HG02943 (cell line): Measurements from ENCODE around the gene KCNK10.
A peak's percentile ranks its signal among the peaks of the same experiment; 100 is the strongest.

ENCODE experiments used
- ATAC-seq: cut with Tn5 transposase; IDR thresholded peaks from one replicate; pipeline ENCODE4 v1.9.1; 2021; ENCODE audit warnings: mild to moderate bottlenecking, low read depth, moderate library complexity; ENCODE audit not compliant: unreplicated experiment

Gene KCNK10

GRCh38 chr14:88323086-88323522, at the start of gene KCNK10:
KCNK10 (minus strand) TSS chr14:88323269; CDS start chr14:88322798, 471 bp downstream.
- no peak for ATAC-seq

GRCh38 chr14:88369496-88369895, 46.4 kb upstream of the KCNK10 start:
- ATAC-seq = no peak

GRCh38 chr14:88364710-88365413, 41.8 kb upstream of the KCNK10 start:
- no peak for ATAC-seq

DNA sequence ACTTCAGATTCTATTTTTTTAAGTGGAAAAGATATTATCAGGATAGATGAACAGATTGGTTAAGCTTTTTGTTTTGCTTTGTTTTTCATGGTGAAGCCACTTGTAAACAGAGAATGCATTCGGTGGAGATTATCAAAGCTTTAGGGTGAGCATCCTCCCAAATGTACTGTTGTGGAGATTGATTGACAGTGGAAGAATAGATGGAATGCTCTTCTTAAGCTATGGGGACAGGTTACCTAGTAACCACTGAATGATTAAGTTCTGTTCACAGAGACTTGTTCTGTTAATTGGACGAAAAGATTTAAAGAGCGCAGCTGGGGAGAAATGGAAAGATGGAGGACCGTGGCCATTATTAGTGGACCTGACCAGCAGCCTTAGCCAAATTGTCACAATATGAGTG, 40.6 kb upstream of the KCNK10 start:
- ATAC-seq = no peak

- no peak for ATAC-seq
Observed at GRCh38 chr14:88359500-88359899, 36.4 kb upstream of the KCNK10 start.

DNA sequence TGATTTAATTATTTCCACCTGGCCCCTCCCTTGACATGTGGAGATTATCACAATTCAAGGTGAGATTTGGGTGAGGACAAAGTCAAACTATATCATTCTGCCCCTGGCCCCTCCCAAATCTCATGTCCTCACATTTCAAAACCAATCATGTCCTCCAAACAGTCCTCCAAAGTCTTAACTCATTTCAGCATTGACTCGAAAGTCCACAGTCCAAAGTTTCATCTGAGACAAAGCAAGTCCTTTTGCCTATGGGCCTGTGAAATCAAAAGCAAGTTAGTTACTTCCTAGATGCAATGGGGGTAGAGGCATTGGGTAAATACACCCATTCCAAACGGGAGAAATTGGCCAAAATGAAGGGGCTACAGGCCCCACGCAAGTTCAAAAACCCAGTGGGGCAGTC, 31.3 kb upstream of the KCNK10 start:
- no peak for ATAC-seq

DNA sequence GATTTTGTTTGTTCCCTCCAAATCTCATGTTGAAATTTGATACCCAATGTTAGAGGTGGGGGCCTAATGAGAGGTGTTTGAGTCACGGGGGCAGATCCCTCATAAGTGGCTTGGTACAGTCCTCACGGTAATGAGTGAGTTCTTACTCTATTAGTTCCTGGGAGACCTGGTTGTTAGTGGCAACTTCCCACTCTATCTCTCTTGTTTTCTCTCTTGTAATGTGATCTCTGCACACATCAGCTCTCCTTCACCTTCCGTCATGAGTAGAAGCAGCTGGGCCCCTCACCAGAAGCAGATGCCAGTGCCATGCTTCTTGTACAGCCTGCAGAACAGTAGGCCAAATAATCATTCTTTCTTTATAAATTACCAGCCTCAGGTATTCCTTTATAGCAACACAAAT, 29.6 kb upstream of the KCNK10 start:
- no peak for ATAC-seq

GRCh38 chr14:88351966-88352691, 29.1 kb upstream of the KCNK10 start:
- no peak for ATAC-seq

GRCh38 chr14:88348546-88348945, 25.5 kb upstream of the KCNK10 start:
- no peak for ATAC-seq

DNA sequence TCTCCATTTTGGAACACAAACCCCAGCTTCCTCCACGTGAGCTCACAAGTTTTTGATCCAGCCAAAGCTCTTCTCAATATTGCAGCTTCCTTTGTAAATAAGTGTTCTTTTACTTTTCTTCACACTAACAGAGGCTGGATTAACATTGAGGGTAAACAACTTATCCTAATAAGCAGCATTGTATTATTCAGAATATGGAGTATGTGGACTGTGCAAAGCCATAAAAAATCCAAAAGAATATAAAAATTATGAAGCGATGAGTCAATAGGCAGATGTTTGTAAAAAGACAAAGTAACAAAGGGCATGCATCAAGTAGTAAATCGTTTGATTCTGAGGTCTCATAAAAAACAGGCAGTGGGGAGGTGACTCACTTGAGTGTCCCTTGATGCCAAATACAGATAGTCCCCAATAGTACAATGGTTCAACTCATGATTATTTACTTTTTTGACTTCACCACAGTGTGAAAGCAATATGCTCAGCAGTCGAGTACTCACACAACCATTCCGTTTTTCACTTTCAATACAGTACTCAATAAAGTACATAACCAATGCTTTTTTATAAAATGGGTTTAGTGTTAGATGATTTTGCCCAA, 23.1 kb upstream of the KCNK10 start:
- no peak for ATAC-seq

DNA sequence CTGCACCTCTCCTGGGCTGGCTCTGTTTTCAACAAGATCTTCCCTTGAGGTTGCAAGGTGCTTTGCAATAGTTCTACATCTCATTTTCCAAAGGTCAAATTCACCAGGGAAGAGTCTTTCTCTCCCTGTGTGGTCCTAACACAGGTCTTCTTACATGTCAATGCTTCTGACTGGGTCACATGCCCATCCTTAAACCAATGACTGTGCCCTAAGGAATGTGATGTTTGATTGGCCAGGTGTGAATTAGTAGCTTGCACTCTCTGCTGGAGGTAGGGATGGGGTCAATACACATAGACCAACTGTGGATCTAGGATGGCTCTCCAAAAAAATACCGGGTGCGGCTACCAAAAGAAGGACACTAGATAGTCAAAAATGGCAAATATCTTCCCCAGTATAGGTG, 19.9 kb upstream of the KCNK10 start:
- no peak for ATAC-seq

- ATAC-seq = no peak
Observed at GRCh38 chr14:88340357-88340756, 17.3 kb upstream of the KCNK10 start.

DNA sequence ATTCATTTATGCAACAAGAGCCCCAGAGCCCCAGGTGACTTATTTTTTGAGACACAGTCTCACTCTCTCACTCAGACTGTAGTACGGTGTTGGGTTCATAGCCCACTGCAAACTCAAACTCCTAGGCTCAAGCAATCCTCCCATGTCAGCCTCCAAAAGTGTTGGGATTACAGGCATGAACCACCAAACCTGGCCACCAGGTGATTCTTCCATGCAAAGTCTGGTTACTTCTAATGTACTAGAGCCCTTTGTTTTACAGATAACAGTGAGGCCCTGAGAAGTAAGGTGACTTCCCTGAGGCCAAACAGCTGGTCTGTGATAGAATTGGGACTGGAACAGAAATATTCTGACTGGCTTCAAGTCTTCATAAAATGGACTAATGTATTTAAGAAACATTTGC, 10.0 kb upstream of the KCNK10 start:
- ATAC-seq = no peak

- no peak for ATAC-seq
Observed at GRCh38 chr14:88327497-88327896, 4.4 kb upstream of the KCNK10 start.

DNA sequence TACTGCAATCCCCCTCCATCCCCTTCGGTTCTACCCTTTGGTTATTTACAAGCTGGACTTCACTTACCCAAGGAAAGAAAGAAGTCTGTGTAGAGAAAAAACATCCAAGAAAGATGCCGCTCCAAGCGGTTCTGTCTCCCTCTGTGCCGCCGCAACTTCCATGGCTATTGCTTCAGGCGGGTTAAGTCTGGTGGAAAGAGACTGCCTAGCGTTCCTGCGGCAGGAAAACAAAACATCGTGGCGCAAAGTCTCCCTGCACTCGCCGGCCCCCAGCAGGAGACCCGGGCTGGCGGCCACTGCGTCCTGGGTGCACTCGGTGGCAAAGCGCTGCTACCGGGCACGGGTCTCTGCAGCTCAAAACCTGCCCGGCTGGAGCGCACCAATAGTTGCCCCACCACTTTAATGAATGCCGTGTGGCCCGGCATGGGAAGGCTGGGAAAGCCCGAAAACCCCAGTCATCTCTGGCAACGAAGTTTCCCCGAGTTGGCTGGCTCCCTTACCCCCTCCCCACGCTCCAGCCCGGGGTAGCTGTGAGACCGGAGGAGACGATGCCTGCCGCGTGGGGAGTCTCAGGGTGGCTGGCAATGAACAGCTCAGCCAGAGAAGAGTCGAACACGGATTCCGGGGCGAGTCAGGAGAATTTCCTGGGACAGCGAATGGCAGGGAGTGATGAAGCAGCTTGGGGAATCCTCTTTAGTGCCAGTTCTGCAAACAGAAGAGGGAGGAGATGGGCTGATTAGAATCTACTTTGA, 3.5 kb upstream of the KCNK10 start:
- no peak for ATAC-seq

DNA sequence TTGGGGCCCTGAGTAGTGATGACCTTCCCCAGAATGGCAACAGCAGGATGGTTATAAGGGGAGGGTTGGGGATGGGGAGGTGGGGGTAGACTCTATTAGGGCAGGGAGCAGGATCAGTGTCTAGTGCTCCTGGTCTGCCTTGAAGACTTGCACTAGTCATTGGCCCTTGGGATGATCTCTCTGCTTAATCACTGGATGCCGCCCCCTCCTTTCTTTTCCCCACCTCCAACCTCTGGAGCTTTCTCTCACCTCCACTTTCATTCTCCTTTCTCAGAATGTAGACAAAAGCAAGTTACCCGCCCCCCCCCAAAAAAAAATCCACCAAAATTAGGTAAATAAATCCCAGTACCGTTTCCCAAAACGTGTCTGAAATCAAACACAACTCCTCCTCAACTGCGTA, 2.8 kb upstream of the KCNK10 start:
- ATAC-seq = no peak

- no peak for ATAC-seq
Observed at GRCh38 chr14:88324930-88325329, 1.9 kb upstream of the KCNK10 start.

- no peak for ATAC-seq
Observed at GRCh38 chr14:88324491-88324890, 1.4 kb upstream of the KCNK10 start.

DNA sequence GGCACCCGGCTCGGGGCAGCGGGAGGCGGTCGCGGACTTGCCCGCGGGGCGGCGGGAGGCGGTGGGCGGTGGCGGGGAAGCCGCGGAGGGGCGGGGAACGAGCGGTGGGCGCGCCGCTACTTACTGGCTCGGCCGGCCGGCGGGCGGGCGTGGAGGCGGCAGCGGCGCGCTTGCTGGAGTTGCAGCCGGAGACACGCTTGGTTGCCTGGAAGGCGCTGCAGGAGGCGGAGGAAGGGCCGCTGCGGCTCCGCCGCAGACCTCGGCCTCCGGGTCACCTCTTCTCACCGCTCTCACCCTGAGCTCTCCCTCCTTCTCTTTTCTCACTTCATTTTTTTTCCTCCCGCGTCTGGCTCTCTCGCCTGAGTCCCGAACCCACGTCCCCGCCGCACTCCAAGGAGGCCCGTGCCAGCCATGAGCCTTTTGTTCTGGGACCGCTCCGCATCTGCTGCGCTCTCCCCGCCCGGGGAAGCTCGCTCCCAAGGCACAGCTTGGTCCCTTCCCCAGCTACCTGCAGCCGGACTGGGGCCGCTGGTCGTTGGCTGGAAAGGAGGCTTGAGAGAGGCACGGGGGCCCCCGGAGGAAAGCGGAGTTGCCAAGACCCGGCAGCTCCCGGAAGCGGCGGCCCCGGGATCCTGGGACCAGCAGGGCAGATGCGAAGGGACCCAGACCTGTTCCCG, 592 bp upstream of the KCNK10 start:
- ATAC-seq = peak; percentile 86

DNA sequence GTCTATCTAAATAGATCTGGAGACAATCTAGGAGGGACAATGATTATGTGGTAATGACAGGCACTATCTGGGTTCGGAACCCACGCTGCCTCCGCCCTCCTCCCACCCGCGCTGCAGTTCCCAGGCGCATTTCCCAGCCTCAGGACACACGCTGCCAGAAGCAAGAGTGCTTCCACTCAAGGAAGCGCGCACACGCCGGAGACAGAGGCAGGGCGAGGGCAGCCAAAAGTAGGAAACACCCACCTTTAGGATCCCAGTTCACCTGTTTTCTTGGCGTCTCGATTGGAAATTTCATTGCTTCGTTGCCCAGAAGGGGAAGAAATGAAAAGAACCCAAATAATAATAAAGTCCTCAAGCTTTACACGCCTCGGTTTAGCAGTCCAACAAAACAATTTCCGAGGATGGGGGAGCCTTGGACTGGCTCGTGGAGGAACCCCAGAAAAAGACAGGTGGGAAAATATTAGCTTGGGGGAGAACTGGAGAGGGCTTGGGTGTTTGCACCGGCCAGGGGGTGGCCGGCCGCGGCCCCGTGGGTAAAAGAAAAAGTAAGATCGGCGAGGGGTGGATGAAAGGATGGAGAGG, 474 bp downstream of the KCNK10 start:
- no peak for ATAC-seq
